Epidermal melanocyte (primary cell): ENCODE measurements around the gene CD96.

Experiments used
- DNase-seq: peaks from one replicate; pipeline ENCODE4 v3.0.0; 2011; ENCODE audit warnings: low spot score; ENCODE audit not compliant: insufficient read length

Gene CD96

GRCh38 chr3:111593666-111594065, 51.7 kb downstream of the CD96 start:
- DNase-seq = no peak

GRCh38 chr3:111594205-111594604, 52.2 kb downstream of the CD96 start:
- no peak for DNase-seq

GRCh38 chr3:111594781-111595180, 52.8 kb downstream of the CD96 start:
- DNase-seq = no peak

GRCh38 chr3:111595232-111595631, 53.2 kb downstream of the CD96 start, which contains the start of gene ZBED2:
ZBED2 (minus strand) TSS chr3:111595346; CDS start chr3:111594201, 1,145 bp downstream.
- no peak for DNase-seq

GRCh38 chr3:111596328-111596727, 54.3 kb downstream of the CD96 start:
- DNase-seq = no peak

- DNase-seq = no peak
These were observed 56.1 kb downstream of the CD96 start for GRCh38 chr3:111598139-111598538.

- DNase-seq = no peak
These were observed 56.6 kb downstream of the CD96 start for GRCh38 chr3:111598552-111598951.

GRCh38 chr3:111601810-111602209, 59.8 kb downstream of the CD96 start:
- no peak for DNase-seq

GRCh38 chr3:111603679-111604078, 61.7 kb downstream of the CD96 start:
- DNase-seq = no peak

GRCh38 chr3:111604119-111604518, 62.1 kb downstream of the CD96 start:
- no peak for DNase-seq

- DNase-seq = no peak
These were observed 63.0 kb downstream of the CD96 start for GRCh38 chr3:111605018-111605417.

GRCh38 chr3:111605493-111605892, 63.5 kb downstream of the CD96 start:
- DNase-seq = no peak

GRCh38 chr3:111607240-111607920, 65.4 kb downstream of the CD96 start:
- no peak for DNase-seq

- no peak for DNase-seq
These were observed 66.4 kb downstream of the CD96 start for GRCh38 chr3:111608383-111608782.

GRCh38 chr3:111609700-111610099, 67.7 kb downstream of the CD96 start:
- no peak for DNase-seq

GRCh38 chr3:111610189-111610588, 68.2 kb downstream of the CD96 start:
- no peak for DNase-seq

- DNase-seq = no peak
These were observed 68.6 kb downstream of the CD96 start for GRCh38 chr3:111610612-111611054.

- DNase-seq = no peak
These were observed 71.3 kb downstream of the CD96 start for GRCh38 chr3:111613294-111613693.

GRCh38 chr3:111615880-111616279, 73.9 kb downstream of the CD96 start:
- DNase-seq = no peak

- DNase-seq = no peak
These were observed 74.6 kb downstream of the CD96 start for GRCh38 chr3:111616417-111617105.

GRCh38 chr3:111617406-111617805, 75.4 kb downstream of the CD96 start:
- no peak for DNase-seq

- no peak for DNase-seq
These were observed 76.1 kb downstream of the CD96 start for GRCh38 chr3:111617912-111618601.
